DMS153 treated with DMSO at 0.1 percent for 48 hours (cell line): Measurements from ENCODE around the gene GLIPR2.
"Not testable (repeated sequence)": the region's sequence is repeated elsewhere in the genome, so short reads cannot be mapped to it uniquely, and the experiment has no call there.

Experiments
- DNase-seq: peaks from one replicate; lab custom pipeline; 2025; ENCODE audit not compliant: unreplicated experiment; lab: John Stamatoyannopoulos, UW

Gene GLIPR2

GRCh38 chr9:36121971-36122370 is 14.6 kb upstream of the GLIPR2 start:
- DNase-seq = no peak

- no peak for DNase-seq
Measured at GRCh38 chr9:36123515-36123914, 13.0 kb upstream of the GLIPR2 start.

GRCh38 chr9:36125062-36125855 is 11.3 kb upstream of the GLIPR2 start:
- no peak for DNase-seq

- no peak for DNase-seq
Measured at GRCh38 chr9:36126016-36126730, 10.4 kb upstream of the GLIPR2 start.

GRCh38 chr9:36127652-36128244 is 8.8 kb upstream of the GLIPR2 start:
- DNase-seq = no peak

GRCh38 chr9:36128349-36128748 is 8.2 kb upstream of the GLIPR2 start:
- no peak for DNase-seq

GRCh38 chr9:36129139-36129538 is 7.4 kb upstream of the GLIPR2 start:
- DNase-seq = no peak

- not testable (repeated sequence) for DNase-seq
Measured at GRCh38 chr9:36131666-36132065, 4.9 kb upstream of the GLIPR2 start.

GRCh38 chr9:36132086-36132485 is 4.4 kb upstream of the GLIPR2 start:
- DNase-seq = no peak

GRCh38 chr9:36134761-36135505 is 1.6 kb upstream of the GLIPR2 start:
- no peak for DNase-seq

- DNase-seq = no peak
Measured at GRCh38 chr9:36135741-36136271, 727 bp upstream of the GLIPR2 start.

GRCh38 chr9:36136894-36137391 is 410 bp downstream of the GLIPR2 start:
- DNase-seq = no peak

GRCh38 chr9:36137392-36138004 is 965 bp downstream of the GLIPR2 start:
- DNase-seq = no peak

- no peak for DNase-seq
Measured at GRCh38 chr9:36138496-36138895, 2.0 kb downstream of the GLIPR2 start.

- DNase-seq = no peak
Measured at GRCh38 chr9:36138901-36139300, 2.4 kb downstream of the GLIPR2 start.

GRCh38 chr9:36140086-36141084 is 3.9 kb downstream of the GLIPR2 start:
- DNase-seq = no peak

GRCh38 chr9:36141288-36141687 is 4.8 kb downstream of the GLIPR2 start:
- DNase-seq = no peak

- DNase-seq = no peak
Measured at GRCh38 chr9:36141761-36142160, 5.2 kb downstream of the GLIPR2 start.

GRCh38 chr9:36142510-36143244 is 6.1 kb downstream of the GLIPR2 start:
- DNase-seq = no peak
